Measurements from ENCODE around the gene LRP8. TPM values are rescaled to one million over a fixed set of nuclear protein-coding genes. Genes with fewer than 3 reads are reported as not detected.

The LRP8 gene
- total and polyA plus RNA-seq, 2 of the 13 experiments (the other 11 are each of a cell fraction or from before 2014, with no cell fraction given) = 17.3 to 17.4 TPM

- TF ChIP-seq ZFP62 (CRISPR knock-in tag; IDR thresholded peaks at IDR 0.05) (no peak), ZNF776 (CRISPR knock-in tag; IDR thresholded peaks at IDR 0.05) (0 out of 2 replicates have a peak, but pooled peaks have one; percentile 56), SKI (IDR thresholded peaks at IDR 0.05; ENCODE audit: partially characterized antibody) (no peak), THAP8 (CRISPR knock-in tag; IDR thresholded peaks at IDR 0.05; ENCODE audit: borderline replicate concordance) (no peak), ZNF546 (CRISPR knock-in tag; conservative IDR thresholded peaks at IDR 0.05) (0 out of 2 replicates have a peak, but pooled peaks have one; percentile 29), CREB1 (IDR thresholded peaks at IDR 0.05) (no peak), CREB1 (CRISPR knock-in tag; IDR thresholded peaks at IDR 0.05) (no peak), ZBTB43 (CRISPR knock-in tag; conservative IDR thresholded peaks at IDR 0.05) (no peak), ZKSCAN5 (CRISPR knock-in tag; IDR thresholded peaks at IDR 0.05) (no peak), PRDM10 (CRISPR knock-in tag; IDR thresholded peaks at IDR 0.05; ENCODE audit: low read depth) (no peak), AGO2 (optimal IDR thresholded peaks at IDR 0.05; ENCODE audit: low read depth, low read length) (peak; percentile 57), ARNT2 (CRISPR knock-in tag; IDR thresholded peaks at IDR 0.05; ENCODE audit: low read depth) (peak; percentile 65), NR2C2 (CRISPR knock-in tag; IDR thresholded peaks at IDR 0.05; ENCODE audit: borderline replicate concordance) (0 out of 2 replicates have a peak, but pooled peaks have one; percentile 9), CBX5 (CRISPR knock-in tag; IDR thresholded peaks at IDR 0.05; ENCODE audit: borderline replicate concordance) (no peak), RAD51 (IDR thresholded peaks at IDR 0.05; ENCODE audit: borderline replicate concordance) (no peak), MAFK (conservative IDR thresholded peaks at IDR 0.05 in 1 of 2, IDR thresholded peaks at IDR 0.05 in 1 of 2; ENCODE audit: low read length in 2 of 2) (no peak), ATRX (CRISPR knock-in tag; IDR thresholded peaks at IDR 0.05; ENCODE audit: borderline replicate concordance) (no peak), E2F1 (CRISPR knock-in tag; IDR thresholded peaks at IDR 0.05) (no peak), CBFB (CRISPR knock-in tag; IDR thresholded peaks at IDR 0.05) (no peak), TEF (CRISPR knock-in tag; IDR thresholded peaks at IDR 0.05) (0 out of 2 replicates have a peak, but pooled peaks have one; percentile 37), DRAP1 (CRISPR knock-in tag; IDR thresholded peaks at IDR 0.05) (no peak), ZNF563 (CRISPR knock-in tag; IDR thresholded peaks at IDR 0.05) (no peak; the same call in 1 of the 2 replicates), ARID2 (CRISPR knock-in tag; IDR thresholded peaks at IDR 0.05; ENCODE audit: borderline replicate concordance) (0 out of 2 replicates have a peak, but pooled peaks have one; percentile 38)
Measured at GRCh38 chr1:53326598-53327181, 1.2 kb downstream of the LRP8 start (continued).
